Neural progenitor cell (in vitro differentiated cells): ENCODE measurements around the gene PGA4. TPM values are rescaled to one million over a fixed set of nuclear protein-coding genes. Genes with fewer than 3 reads are reported as not detected.
"Not testable (repeated sequence)": the region's sequence is repeated elsewhere in the genome, so short reads cannot be mapped to it uniquely, and the experiment has no call there.

Source experiments
- DNase-seq: peaks from one replicate; pipeline ENCODE4 v3.0.0-alpha.2; 2016; ENCODE audit warnings: low spot score
- H2AFZ ChIP-seq: fragments of 200-600 bp; sonication (generic); replicated peaks from 2 replicates; pipeline ENCODE4 v1.6.1; 2016; ENCODE audit warnings: antibody characterized with exemption
- H3F3A ChIP-seq: fragments of 200-600 bp; sonication (generic); 2 replicates; pipeline ENCODE4 v1.6.1; 2016; ENCODE audit warnings: antibody characterized with exemption, low read depth
- H3K27ac ChIP-seq: fragments of 200-600 bp; sonication (generic); 2 replicates; pipeline ENCODE4 v1.5.1; 2016; ENCODE audit warnings: mild to moderate bottlenecking
- H3K27me3 ChIP-seq: fragments of 200-600 bp; sonication (generic); 2 replicates; pipeline ENCODE4 v1.6.1; 2016; ENCODE audit warnings: mild to moderate bottlenecking, moderate library complexity
- H3K36me3 ChIP-seq: fragments of 200-600 bp; sonication (generic); 2 replicates; pipeline ENCODE4 v1.5.1; 2016
- H3K4me1 ChIP-seq: fragments of 200-600 bp; sonication (generic); 2 replicates; pipeline ENCODE4 v1.6.1; 2016; ENCODE audit warnings: mixed run types
- H3K4me2 ChIP-seq: fragments of 200-600 bp; sonication (generic); 2 replicates; pipeline ENCODE4 v1.6.1; 2016
- H3K4me3 ChIP-seq: fragments of 200-600 bp; sonication (generic); 2 replicates; pipeline ENCODE4 v1.5.1; 2016
- H3K79me2 ChIP-seq: fragments of 200-600 bp; sonication (generic); 2 replicates; pipeline ENCODE4 v1.6.1; 2016; ENCODE audit warnings: low read depth
- H3K9ac ChIP-seq: fragments of 200-600 bp; sonication (generic); 2 replicates; pipeline ENCODE4 v1.6.1; 2016
- H3K9me3 ChIP-seq: fragments of 200-600 bp; sonication (generic); 2 replicates; pipeline ENCODE4 v1.5.1; 2016; ENCODE audit warnings: low read depth
- H4K20me1 ChIP-seq: fragments of 200-600 bp; sonication (generic); 2 replicates; pipeline ENCODE4 v1.6.1; 2016; ENCODE audit warnings: low read depth
- H3K27ac Mint-ChIP-seq: 3 replicates; pipeline ENCODE4 v1.8.0; 2021; ENCODE audit warnings: mixed read lengths
- H3K27me3 Mint-ChIP-seq: 2 replicates; pipeline ENCODE4 v1.8.0; 2022; ENCODE audit warnings: low read depth, mild to moderate bottlenecking, inconsistent platforms, moderate library complexity, mixed read lengths; ENCODE audit not compliant: insufficient read depth
- H3K36me3 Mint-ChIP-seq: 3 replicates; pipeline ENCODE4 v1.8.0; 2021; ENCODE audit warnings: mixed read lengths
- H3K4me1 Mint-ChIP-seq: 3 replicates; pipeline ENCODE4 v1.8.0; 2021; ENCODE audit warnings: mixed read lengths
- H3K4me3 Mint-ChIP-seq: 3 replicates; pipeline ENCODE4 v1.8.0; 2021; ENCODE audit warnings: mild to moderate bottlenecking, moderate library complexity, mixed read lengths
- H3K9me3 Mint-ChIP-seq: 3 replicates; pipeline ENCODE4 v1.8.0; 2020; ENCODE audit warnings: mixed read lengths
- CTCF ChIP-seq: fragments of 200-600 bp; sonication (generic); IDR thresholded peaks from 2 replicates; pipeline ENCODE4 v1.5.1; 2017; ENCODE audit warnings: antibody characterized with exemption, mild to moderate bottlenecking
- EZH2 ChIP-seq: fragments of 200-600 bp; sonication (generic); IDR thresholded peaks from 2 replicates; pipeline ENCODE4 v1.6.1; 2017; ENCODE audit warnings: antibody characterized with exemption, mild to moderate bottlenecking, moderate library complexity
- EZH2phosphoT487 ChIP-seq: fragments of 200-600 bp; sonication (generic); IDR thresholded peaks from 2 replicates; pipeline ENCODE4 v1.6.1; 2017; ENCODE audit warnings: antibody characterized with exemption
- total RNA-seq: library from RNA; depleted of rRNA; stranded (reverse); fragments of >200 nt; gene quantifications from 2 replicates; pipeline ENCODE4 v1.2.3, GENCODE V29; 2015; ENCODE audit warnings: low replicate concordance

PGA4 gene
- total RNA-seq, 1 donor from 2014 or later, result 0.41 TPM

- Mint-ChIP-seq H3K27ac (no peak overlapping the region), H3K36me3 (no peaks in the 10 kb centered on the region), H3K27me3 (peaks cover 15% of the 10 kb centered on the region), H3K4me1 (peaks cover 10% of the 10 kb centered on the region), H3K9me3 (peaks cover 3% of the 10 kb centered on the region), H3K4me3 (no peak overlapping the region)
- H4K20me1 ChIP-seq, result no peaks in the 10 kb centered on the region
- TF ChIP-seq EZH2, result no peak
- no peak overlapping the region for H2AFZ ChIP-seq
- no peaks in the 10 kb centered on the region for H3K36me3 ChIP-seq
- no peaks in the 10 kb centered on the region for H3K27me3 ChIP-seq
- peaks cover 3% of the 10 kb centered on the region for H3K4me1 ChIP-seq
- DNase-seq, result no peak
- H3F3A ChIP-seq, result no peaks in the 10 kb centered on the region
- no peak overlapping the region for H3K4me2 ChIP-seq
- no peaks in the 10 kb centered on the region for H3K9me3 ChIP-seq
- H3K27ac ChIP-seq, result no peak overlapping the region
- H3K9ac ChIP-seq, result no peak overlapping the region
- no peaks in the 10 kb centered on the region for H3K79me2 ChIP-seq
- no peak overlapping the region for H3K4me3 ChIP-seq
Measured at GRCh38 chr11:61198361-61198760, 23.8 kb upstream of the PGA4 start.

GRCh38 chr11:61198948-61199523, 23.1 kb upstream of the PGA4 start:
- H3K4me1 Mint-ChIP-seq, result peaks cover 10% of the 10 kb centered on the region
- Histone ChIP-seq H3F3A (no peaks in the 10 kb centered on the region), H3K79me2 (no peaks in the 10 kb centered on the region), H3K9me3 (no peaks in the 10 kb centered on the region), H3K36me3 (no peaks in the 10 kb centered on the region), H3K27ac (no peak overlapping the region), H3K4me1 (peaks cover 3% of the 10 kb centered on the region), H3K4me2 (no peak overlapping the region), H2AFZ (no peak overlapping the region), H3K4me3 (no peak overlapping the region), H3K9ac (no peak overlapping the region), H4K20me1 (no peaks in the 10 kb centered on the region), H3K27me3 (no peaks in the 10 kb centered on the region)
- no peak for DNase-seq
- H3K27me3 Mint-ChIP-seq, result peaks cover 15% of the 10 kb centered on the region
- no peaks in the 10 kb centered on the region for H3K36me3 Mint-ChIP-seq
- peaks cover 3% of the 10 kb centered on the region for H3K9me3 Mint-ChIP-seq
- TF ChIP-seq EZH2 (no peak), EZH2phosphoT487 (no peak), CTCF (no peak)
- no peak overlapping the region for H3K4me3 Mint-ChIP-seq
- no peak overlapping the region for H3K27ac Mint-ChIP-seq

GRCh38 chr11:61201476-61201875, 20.7 kb upstream of the PGA4 start:
- Mint-ChIP-seq H3K27ac (peak overlapping the region; percentile 46), H3K27me3 (peaks cover 14% of the 10 kb centered on the region), H3K9me3 (peaks cover 3% of the 10 kb centered on the region), H3K4me3 (no peak overlapping the region), H3K36me3 (no peaks in the 10 kb centered on the region), H3K4me1 (peaks cover 14% of the 10 kb centered on the region)
- Histone ChIP-seq H3K36me3 (no peaks in the 10 kb centered on the region), H3K4me1 (peaks cover 3% of the 10 kb centered on the region), H2AFZ (no peak overlapping the region), H3K4me3 (no peak overlapping the region), H3K4me2 (no peak overlapping the region), H3K27me3 (no peaks in the 10 kb centered on the region), H4K20me1 (no peaks in the 10 kb centered on the region), H3K27ac (no peak overlapping the region), H3K9ac (no peak overlapping the region), H3K79me2 (no peaks in the 10 kb centered on the region), H3K9me3 (no peaks in the 10 kb centered on the region), H3F3A (no peaks in the 10 kb centered on the region)
- TF ChIP-seq EZH2, result no peak
- DNase-seq, result no peak

- not testable (repeated sequence) for H3K4me3 ChIP-seq, H3K9me3 Mint-ChIP-seq, H3K27ac Mint-ChIP-seq, H3K9ac ChIP-seq, H3K4me1 ChIP-seq, H3K4me2 ChIP-seq, H3K9me3 ChIP-seq, H2AFZ ChIP-seq, H3K27me3 ChIP-seq, H3K27ac ChIP-seq, H3K36me3 Mint-ChIP-seq, DNase-seq, H3F3A ChIP-seq, H3K36me3 ChIP-seq, H4K20me1 ChIP-seq, H3K79me2 ChIP-seq
- Mint-ChIP-seq H3K27me3 (peaks cover 12% of the 10 kb centered on the region), H3K4me1 (peaks cover 14% of the 10 kb centered on the region), H3K4me3 (peak within 1 kb of the TSS; percentile 0)
Measured at GRCh38 chr11:61202950-61203746, 19.0 kb upstream of the PGA4 start, which contains the start of gene PGA3. Gene PGA3 (plus strand): TSS chr11:61203515. CDS start chr11:61203565, 50 bp downstream.

GRCh38 chr11:61203873-61204272, 18.3 kb upstream of the PGA4 start:
- H3K79me2 ChIP-seq, H3K27ac ChIP-seq, H3K36me3 ChIP-seq, H3K4me3 ChIP-seq, H3F3A ChIP-seq, H3K27me3 ChIP-seq, H3K9me3 Mint-ChIP-seq, H3K27ac Mint-ChIP-seq, DNase-seq, H3K4me3 Mint-ChIP-seq, H3K4me1 ChIP-seq, H3K4me2 ChIP-seq, H3K9ac ChIP-seq, H3K36me3 Mint-ChIP-seq, H4K20me1 ChIP-seq, H2AFZ ChIP-seq, H3K9me3 ChIP-seq: not testable (repeated sequence)
- H3K27me3 Mint-ChIP-seq, result peaks cover 12% of the 10 kb centered on the region
- H3K4me1 Mint-ChIP-seq, result peaks cover 14% of the 10 kb centered on the region

GRCh38 chr11:61204502-61205059, 17.6 kb upstream of the PGA4 start:
- not testable (repeated sequence) for H3K4me2 ChIP-seq, H3K9me3 ChIP-seq, H3K4me1 ChIP-seq, H3K4me3 ChIP-seq, H3K4me3 Mint-ChIP-seq, DNase-seq, H3K36me3 Mint-ChIP-seq, H3K27ac ChIP-seq, H3F3A ChIP-seq, H3K9ac ChIP-seq, H4K20me1 ChIP-seq, H2AFZ ChIP-seq, H3K27me3 ChIP-seq, H3K36me3 ChIP-seq, H3K79me2 ChIP-seq, H3K9me3 Mint-ChIP-seq
- H3K4me1 Mint-ChIP-seq, result peaks cover 14% of the 10 kb centered on the region
- peaks cover 12% of the 10 kb centered on the region for H3K27me3 Mint-ChIP-seq
- H3K27ac Mint-ChIP-seq, result peak overlapping the region; percentile 69
